Measurements from ENCODE around the gene FMNL2.

Gene FMNL2

GRCh38 chr2:152423684-152424083 is 88.7 kb downstream of the FMNL2 start (continued):
- TF ChIP-seq ZNF2 (tag by site-specific recombination; IDR thresholded peaks at IDR 0.05) (no peak), TCF7L2 (IDR thresholded peaks at IDR 0.05; ENCODE audit: borderline replicate concordance, low read depth, low read length) (no peak), KLF10 (tag by site-specific recombination; IDR thresholded peaks at IDR 0.05) (no peak), SETDB1 (IDR thresholded peaks at IDR 0.05; ENCODE audit: insufficient read length, low read length) (no peak), ZNF140 (tag by site-specific recombination; IDR thresholded peaks at IDR 0.05) (no peak), IKZF3 (tag by site-specific recombination; IDR thresholded peaks at IDR 0.05) (no peak), KLF17 (tag by site-specific recombination; IDR thresholded peaks at IDR 0.05) (no peak), ZNF558 (tag by site-specific recombination; IDR thresholded peaks at IDR 0.05) (no peak), ZNF670 (tag by site-specific recombination; IDR thresholded peaks at IDR 0.05; ENCODE audit: low read depth) (no peak), ZFHX2 (tag by site-specific recombination; conservative IDR thresholded peaks at IDR 0.05) (no peak), ZNF777 (tag by site-specific recombination; IDR thresholded peaks at IDR 0.05; ENCODE audit: borderline replicate concordance) (no peak)

GRCh38 chr2:152425765-152426727 is 91.1 kb downstream of the FMNL2 start:
- Histone ChIP-seq H3K4me3 (ENCODE audit: low read depth, low read length) (no peak overlapping the region), H3K4me1 (ENCODE audit: control insufficient read depth, insufficient read depth, low read length) (peaks cover 18% of the 10 kb centered on the region; the same call in 1 of the 2 replicates), H3K36me3 (ENCODE audit: control insufficient read depth in 2 of 2, insufficient read depth in 1 of 2, low read length in 2 of 2) (no peaks in the 10 kb centered on the region), H3K27ac (ENCODE audit: extremely low read depth, low read depth, low read length) (no peak overlapping the region), H3K9me3 (ENCODE audit: control insufficient read depth, insufficient read depth, low read depth, low read length) (no peaks in the 10 kb centered on the region)
- POLR2A ChIA-PET = no interaction called here
- CTCF ChIA-PET = interaction anchor here (1.4 kb wide), 1 partner anchor 11 kb away, joined by 3 read pairs; no protein-coding TSS in a partner anchor
- TF ChIP-seq ZNF600 (tag by site-specific recombination; IDR thresholded peaks at IDR 0.05) (0 out of 2 replicates have a peak, but pooled peaks have one; percentile 39), ZNF664 (tag by site-specific recombination; IDR thresholded peaks at IDR 0.05) (no peak)

GRCh38 chr2:152426801-152427200 is 91.8 kb downstream of the FMNL2 start:
- H3K36me3 ChIP-seq (ENCODE audit: control insufficient read depth in 2 of 2, insufficient read depth in 1 of 2, low read length in 2 of 2) = no peaks in the 10 kb centered on the region
- CTCF ChIA-PET = no interaction called here
- POLR2A ChIA-PET = no interaction called here
- peaks cover 19% of the 10 kb centered on the region; the same call in 1 of the 2 replicates for H3K4me1 ChIP-seq (ENCODE audit: control insufficient read depth, insufficient read depth, low read length)
- no peak overlapping the region for H3K27ac ChIP-seq (ENCODE audit: extremely low read depth, low read depth, low read length)
- no peaks in the 10 kb centered on the region for H3K9me3 ChIP-seq (ENCODE audit: control insufficient read depth, insufficient read depth, low read depth, low read length)
- H3K4me3 ChIP-seq (ENCODE audit: low read depth, low read length) = no peak overlapping the region
- TF ChIP-seq ZNF223 (tag by site-specific recombination; IDR thresholded peaks at IDR 0.05) = no peak
- no peak for TF ChIP-seq ZNF707 (tag by site-specific recombination; IDR thresholded peaks at IDR 0.05)
- no peak for TF ChIP-seq ZNF354C (tag by site-specific recombination; IDR thresholded peaks at IDR 0.05; ENCODE audit: borderline replicate concordance, low read depth)
- TF ChIP-seq ZBTB20 (tag by site-specific recombination; IDR thresholded peaks at IDR 0.05) = no peak
- TF ChIP-seq ZNF10 (tag by site-specific recombination; IDR thresholded peaks at IDR 0.05) = no peak
- no peak for TF ChIP-seq ZNF18 (tag by site-specific recombination; IDR thresholded peaks at IDR 0.05)
- no peak for TF ChIP-seq ZNF830 (tag by site-specific recombination; IDR thresholded peaks at IDR 0.05; ENCODE audit: low read depth)
- no peak for TF ChIP-seq KLF17 (tag by site-specific recombination; IDR thresholded peaks at IDR 0.05)
- TF ChIP-seq PRDM10 (tag by site-specific recombination; IDR thresholded peaks at IDR 0.05) = no peak
- no peak for TF ChIP-seq ZNF148 (tag by site-specific recombination; IDR thresholded peaks at IDR 0.05; ENCODE audit: borderline replicate concordance)

Data from HEK293 (cell line).